Mucosa of descending colon (tissue), 3 donors: Measurements from ENCODE around the gene OR2A1. TPM values are rescaled to one million over a fixed set of nuclear protein-coding genes. Genes with fewer than 3 reads are reported as not detected.
"Not testable (repeated sequence)": the region's sequence is repeated elsewhere in the genome, so short reads cannot be mapped to it uniquely, and the experiment has no call there.

ENCODE experiments used
- ATAC-seq: fragments of 200-7000 bp; cut with Tn5 transposase; one replicate; pipeline ENCODE4 v1.9.1; 2020; ENCODE audit warnings: mild to moderate bottlenecking, moderate library complexity
- DNase-seq, 3 donors: peaks; one replicate each; pipeline ENCODE4 v3.0.0-alpha.2; 2020
- H3K36me3 ChIP-seq: fragments of 200-600 bp; one replicate; pipeline ENCODE4 v1.8.0; 2021; ENCODE audit warnings: low read depth, mild to moderate bottlenecking
- H3K4me1 ChIP-seq: fragments of 200-600 bp; one replicate; pipeline ENCODE4 v1.8.0; 2021; ENCODE audit warnings: low read depth, mild to moderate bottlenecking
- H3K4me3 ChIP-seq: fragments of 200-600 bp; one replicate; pipeline ENCODE4 v1.8.0; 2021; ENCODE audit warnings: mild to moderate bottlenecking
- H3K9me3 ChIP-seq: fragments of 200-600 bp; one replicate; pipeline ENCODE4 v1.8.0; 2021; ENCODE audit warnings: mild to moderate bottlenecking
- intact Hi-C, 2 donors: fragments of 100-400 bp; cut with DNase I in 1 of 2; cut with micrococcal nuclease in 1 of 2; formaldehyde crosslinking; loops; one replicate each; pipeline versions ENCODE4 v1.11.0 to v1.11.1; 2022; cut with DNase I, micrococcal nuclease
- long read RNA-seq, 2 donors: library from polyadenylated mRNA; unstranded; transcript quantifications; one replicate each; pipeline ENCODE4 v2.0.0, GENCODE V29; 2019 to 2021
- total RNA-seq, 3 donors: library from RNA; stranded (reverse); fragmentation: NEBNext Ultra II Directional in 2 of 3; extraction: Animal tissue kit (Norgen Biotek cat#: 25700) in 2 of 3; gene quantifications; one replicate each; pipeline versions ENCODE4 v1.2.1 to v1.2.4, GENCODE V29; 2021 to 2023
- donor health status: DM: no; HTN: no; CAD: no; lungs with moderate emphysema.
- donor health status: DM: no; HTN: no; CAD: no.
- donor health status: DM: no; HTN: yes; CAD: no.

Gene OR2A1, protein sequence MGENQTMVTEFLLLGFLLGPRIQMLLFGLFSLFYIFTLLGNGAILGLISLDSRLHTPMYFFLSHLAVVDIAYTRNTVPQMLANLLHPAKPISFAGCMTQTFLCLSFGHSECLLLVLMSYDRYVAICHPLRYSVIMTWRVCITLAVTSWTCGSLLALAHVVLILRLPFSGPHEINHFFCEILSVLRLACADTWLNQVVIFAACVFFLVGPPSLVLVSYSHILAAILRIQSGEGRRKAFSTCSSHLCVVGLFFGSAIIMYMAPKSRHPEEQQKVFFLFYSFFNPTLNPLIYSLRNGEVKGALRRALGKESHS
- total RNA-seq = not detected
- long read RNA-seq, donor 1 = 0 reads
- long read RNA-seq, donor 2 = 0 reads

DNA sequence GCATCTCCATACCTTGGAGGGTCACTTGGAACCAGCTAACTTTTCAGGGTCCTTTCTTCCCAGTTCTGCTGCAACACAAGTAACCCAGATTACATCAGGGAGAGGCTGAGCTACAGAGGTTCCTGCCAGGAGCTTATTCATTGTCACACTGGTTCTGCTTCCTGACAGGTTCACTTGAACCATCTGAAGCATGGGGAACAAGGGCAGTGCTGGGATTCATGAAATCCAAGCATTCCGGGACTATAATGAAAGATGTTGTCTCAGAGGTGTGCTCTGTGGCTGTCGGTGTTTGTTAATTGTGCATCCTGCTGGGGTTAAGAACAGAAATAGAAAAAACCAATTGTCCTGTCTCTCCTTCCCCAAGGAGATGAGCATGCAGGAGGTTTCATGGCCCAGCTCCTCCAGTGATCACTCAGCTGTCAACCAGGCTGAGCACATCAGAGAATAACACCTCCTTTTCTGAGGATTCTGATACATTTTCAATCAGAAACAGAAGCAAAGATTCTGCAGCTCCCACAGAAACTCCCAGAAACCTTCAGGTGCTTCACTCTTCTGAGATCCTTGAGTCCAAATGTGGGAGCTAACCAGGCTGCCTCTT is at the start of gene OR2A1:
Gene OR2A1, plus strand, starts transcription at position 548 of the 598 bp plus-strand sequence. CDS start 5,706 bp downstream, outside the sequence.
- H3K36me3 ChIP-seq, ATAC-seq, H3K9me3 ChIP-seq, H3K4me3 ChIP-seq, DNase-seq, intact Hi-C loops, H3K4me1 ChIP-seq: not testable (repeated sequence)

DNA sequence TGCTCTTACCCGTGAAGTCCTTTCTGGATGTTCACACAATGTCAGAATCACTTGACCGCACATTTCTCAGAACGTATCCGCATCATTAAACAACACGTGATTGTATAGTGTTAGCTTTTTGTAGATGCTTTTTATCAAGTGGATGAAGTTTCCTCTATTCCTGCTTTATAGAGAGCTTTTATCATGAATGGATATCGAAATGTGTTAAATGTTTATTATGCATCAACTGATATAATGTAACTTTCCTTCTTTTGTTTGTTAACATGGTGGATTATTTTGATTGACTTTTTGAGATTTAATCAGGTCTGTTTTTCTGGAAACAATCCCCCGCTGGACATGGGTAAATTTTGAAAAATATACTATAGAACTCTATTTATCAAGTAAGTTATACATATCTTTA is 47.5 kb upstream of the OR2A1 start, which contains the start of gene OR2A7:
Gene OR2A7, minus strand, starts transcription at position 101 of the 400 bp plus-strand sequence. CDS start 5,164 bp downstream, outside the sequence.
- H3K9me3 ChIP-seq, H3K4me3 ChIP-seq, ATAC-seq, H3K4me1 ChIP-seq, DNase-seq, intact Hi-C loops, H3K36me3 ChIP-seq: not testable (repeated sequence)

DNA sequence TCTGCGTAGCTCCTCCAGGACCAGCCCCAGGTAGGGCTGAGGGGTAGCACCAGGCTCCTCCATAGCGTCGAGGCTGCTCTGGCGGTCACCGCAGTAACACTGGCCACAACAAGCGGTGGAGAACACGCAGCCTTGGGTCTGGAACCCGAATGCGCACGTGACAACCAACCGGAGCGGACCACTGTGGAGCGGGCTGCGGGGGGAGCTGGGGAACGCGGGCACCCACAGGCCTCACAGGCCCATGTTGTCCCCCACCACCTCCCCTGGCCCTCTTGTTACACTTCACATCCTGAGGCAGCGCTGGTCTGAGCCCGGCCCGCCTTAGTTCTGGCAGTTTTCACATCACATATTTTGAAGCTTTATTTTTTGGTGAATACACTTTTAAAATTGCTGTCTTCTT is 43.0 kb upstream of the OR2A1 start, which contains the start of gene CTAGE8:
Gene CTAGE8, minus strand, starts transcription at position 101 of the 400 bp plus-strand sequence. Its CDS starts 38 bp downstream, at position 63.
- DNase-seq, ATAC-seq, H3K9me3 ChIP-seq, intact Hi-C loops, H3K4me3 ChIP-seq, H3K36me3 ChIP-seq, H3K4me1 ChIP-seq: not testable (repeated sequence)

DNA sequence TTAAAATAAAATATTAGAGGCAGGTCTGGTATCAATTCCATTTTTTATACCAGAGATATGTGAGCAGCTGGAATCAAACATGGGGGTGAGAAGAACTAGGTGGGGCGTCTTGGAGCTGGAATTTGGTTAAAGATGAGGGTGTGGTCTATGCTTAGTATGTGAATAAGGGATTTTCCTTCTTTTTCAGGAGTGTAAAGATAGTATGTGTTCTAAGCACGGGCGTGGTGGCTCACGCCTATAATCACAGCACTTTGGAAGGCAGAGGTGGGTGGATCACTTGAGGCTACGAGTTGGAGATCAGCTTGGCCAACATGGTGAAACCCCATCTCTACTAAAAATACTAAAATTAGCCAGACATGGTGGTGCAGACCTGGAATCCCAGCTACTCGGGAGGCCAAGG is 36.9 kb upstream of the OR2A1 start:
- H3K9me3 ChIP-seq, H3K4me1 ChIP-seq, H3K36me3 ChIP-seq, intact Hi-C loops, H3K4me3 ChIP-seq, DNase-seq, ATAC-seq: not testable (repeated sequence)

DNA sequence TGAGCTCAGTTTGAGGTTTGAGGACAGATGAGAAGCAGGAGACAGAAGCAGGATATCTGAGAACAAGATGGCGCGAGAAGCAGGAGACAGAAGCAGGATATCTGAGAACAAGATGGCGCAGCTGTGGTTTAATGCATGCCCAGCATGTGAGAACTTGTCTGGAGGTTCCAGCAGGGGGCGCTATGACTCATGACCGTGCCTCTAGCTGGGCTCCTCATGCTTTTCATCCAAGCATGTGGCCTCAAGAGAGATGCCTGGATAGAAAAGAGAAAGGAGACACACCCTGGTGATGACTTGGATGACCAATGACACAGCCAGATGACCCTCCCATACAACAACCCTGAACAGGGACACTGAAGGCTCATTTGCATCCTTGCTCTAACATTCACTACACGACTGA is 32.2 kb upstream of the OR2A1 start:
- H3K36me3 ChIP-seq, intact Hi-C loops, DNase-seq, H3K9me3 ChIP-seq, H3K4me1 ChIP-seq, H3K4me3 ChIP-seq: not testable (repeated sequence)
- ATAC-seq = peak; percentile 54

DNA sequence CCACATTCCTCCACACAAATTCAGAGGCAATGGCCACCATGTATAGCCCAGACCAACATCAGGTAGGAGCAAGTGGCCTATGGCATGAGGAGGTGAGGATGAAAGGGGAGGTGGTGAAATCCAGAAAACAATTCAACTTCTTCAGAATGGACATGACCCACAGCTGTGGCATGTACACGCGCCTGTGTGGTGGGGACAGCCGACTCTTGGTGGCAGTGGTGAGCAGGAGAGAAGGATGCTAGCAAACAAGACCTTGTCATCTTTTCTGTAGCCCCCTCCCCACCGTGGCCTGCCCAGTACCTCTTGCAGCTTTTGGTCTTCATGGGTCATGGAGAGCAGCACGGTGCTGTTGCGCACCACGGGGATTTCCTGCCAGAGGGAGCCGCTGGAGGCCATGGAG is 30.2 kb upstream of the OR2A1 start:
- H3K4me1 ChIP-seq, intact Hi-C loops, H3K4me3 ChIP-seq, DNase-seq, H3K9me3 ChIP-seq, H3K36me3 ChIP-seq: not testable (repeated sequence)
- ATAC-seq = peak; percentile 6

DNA sequence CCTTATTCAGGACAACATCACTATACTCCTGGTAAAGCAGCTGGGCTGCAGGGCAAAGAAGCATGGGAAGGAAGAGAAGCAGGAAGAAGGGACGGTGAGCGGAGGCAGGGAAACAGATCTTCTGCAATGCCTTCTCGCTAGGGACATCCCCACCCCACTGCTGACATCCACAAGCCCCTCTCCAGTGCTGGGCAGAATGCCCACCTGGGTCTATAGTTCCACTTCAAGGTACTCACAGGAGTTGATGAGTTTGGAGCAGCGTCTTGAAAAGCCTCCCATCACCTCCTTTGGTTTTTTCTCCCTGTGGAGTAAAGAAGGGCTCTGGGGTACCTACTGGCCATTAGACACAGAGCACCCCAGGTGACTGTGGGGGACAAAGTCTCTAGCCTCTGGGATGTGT is 29.7 kb upstream of the OR2A1 start:
- intact Hi-C loops, H3K4me3 ChIP-seq, ATAC-seq, H3K36me3 ChIP-seq, H3K9me3 ChIP-seq, H3K4me1 ChIP-seq: not testable (repeated sequence)
- peak in 1 of 3 donors; percentile 18 for DNase-seq

DNA sequence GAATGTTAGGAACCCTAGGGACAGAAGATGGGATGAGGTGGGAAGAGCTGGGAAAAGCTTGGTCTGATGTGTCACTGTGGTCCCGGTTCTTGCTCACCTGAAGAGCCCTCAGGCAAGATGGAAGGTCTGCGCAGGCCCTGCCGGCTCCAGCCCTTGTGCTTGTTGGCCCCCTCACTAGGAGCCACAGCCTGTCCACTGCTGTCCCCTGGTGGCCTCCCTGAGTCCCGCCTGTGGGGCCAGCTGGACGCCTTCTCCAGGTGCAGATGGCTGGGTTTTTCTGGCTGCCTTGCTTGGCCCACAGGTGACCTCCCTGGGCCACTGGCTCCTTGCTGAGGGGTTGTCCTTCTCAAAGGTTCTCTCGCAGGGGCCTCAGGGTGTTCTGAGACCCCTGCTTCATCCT is 28.5 kb upstream of the OR2A1 start:
- ATAC-seq = peak; percentile 8
- intact Hi-C loops, H3K4me1 ChIP-seq, H3K9me3 ChIP-seq, DNase-seq, H3K36me3 ChIP-seq, H3K4me3 ChIP-seq: not testable (repeated sequence)

DNA sequence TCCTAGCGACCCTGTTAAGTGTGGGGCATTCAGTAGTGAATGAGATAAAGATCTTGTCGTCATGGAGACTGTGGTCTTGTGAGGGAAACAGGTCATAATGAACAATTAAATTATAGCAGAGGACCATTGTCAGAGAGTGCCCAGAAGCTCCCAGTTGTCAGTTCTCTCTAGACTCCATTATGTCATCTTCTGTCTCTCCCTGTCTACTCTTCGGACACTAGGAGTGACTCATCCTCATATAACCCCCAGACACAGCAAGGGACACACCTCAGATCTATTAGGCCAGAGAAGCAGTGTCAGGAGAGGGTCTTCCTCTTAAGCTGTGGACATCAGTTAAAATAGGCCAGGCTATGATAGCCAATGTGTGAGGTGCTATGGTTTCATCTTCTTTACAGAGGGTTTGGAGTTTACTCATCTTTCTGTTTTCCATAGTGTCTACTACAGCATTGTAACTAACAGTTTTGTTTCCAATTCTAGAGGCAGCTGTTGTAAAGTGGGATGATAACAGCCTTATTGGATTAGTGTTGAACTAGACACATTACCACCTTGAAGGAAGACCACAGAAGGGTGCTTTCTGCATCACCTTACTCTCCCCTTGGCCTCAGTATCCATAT is 24.9 kb upstream of the OR2A1 start:
- intact Hi-C loops, H3K36me3 ChIP-seq, H3K9me3 ChIP-seq, DNase-seq, H3K4me3 ChIP-seq, H3K4me1 ChIP-seq: not testable (repeated sequence)
- ATAC-seq = peak; percentile 8

DNA sequence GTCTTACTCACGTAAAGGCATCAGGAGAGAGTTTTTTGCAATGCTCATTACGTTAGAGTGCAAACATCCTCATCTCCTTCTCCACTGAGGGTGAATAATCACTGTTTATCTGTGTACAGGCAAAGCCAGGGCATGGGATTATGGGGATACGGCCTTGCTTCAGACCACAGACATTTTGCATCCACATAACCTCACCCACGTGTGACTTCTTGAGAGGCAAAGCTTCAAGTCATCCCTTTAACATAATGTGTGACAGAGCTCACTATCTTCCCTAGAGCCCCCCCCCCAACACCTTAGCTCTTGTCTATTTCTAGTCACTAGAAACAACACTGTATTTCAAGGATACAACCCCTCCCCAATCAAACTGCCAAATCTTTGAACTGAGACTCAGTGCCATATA is 20.6 kb upstream of the OR2A1 start:
- H3K4me3 ChIP-seq, ATAC-seq, H3K9me3 ChIP-seq, H3K36me3 ChIP-seq, H3K4me1 ChIP-seq, DNase-seq, intact Hi-C loops: not testable (repeated sequence)

DNA sequence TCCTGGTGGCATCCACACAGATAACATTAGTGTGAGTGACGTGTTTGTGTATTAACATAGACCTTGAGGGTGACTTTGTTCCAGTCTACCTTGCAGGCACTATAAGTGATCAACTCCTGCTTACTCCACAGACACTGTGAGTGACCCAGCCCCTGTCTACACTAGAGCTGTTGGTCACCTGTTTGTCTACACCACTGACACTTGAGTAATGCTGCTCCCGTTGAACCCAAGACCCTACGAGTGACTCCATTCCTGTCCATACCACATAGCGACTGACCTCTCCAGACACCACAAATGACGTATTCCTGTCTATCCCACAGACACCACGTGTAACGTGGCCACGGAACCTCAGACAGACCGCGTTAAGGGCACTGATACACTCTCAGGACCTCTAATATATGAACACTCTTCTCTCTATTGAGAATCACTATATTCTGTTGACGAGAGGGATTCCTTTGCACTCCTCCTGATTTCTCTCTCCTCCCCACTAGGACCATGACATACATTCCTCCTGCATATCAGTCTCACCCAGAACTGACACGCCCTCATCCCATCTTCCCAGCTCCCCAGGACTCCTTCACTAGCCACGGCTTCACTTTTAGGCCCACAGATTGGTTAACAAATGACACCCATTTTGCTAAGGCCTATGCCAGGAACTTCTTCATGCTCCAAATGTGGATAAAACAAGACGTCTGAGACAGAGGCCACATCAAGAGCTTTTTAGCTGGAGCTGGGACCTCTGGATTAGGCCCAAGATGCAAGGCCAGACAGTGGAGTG is 19.6 kb upstream of the OR2A1 start:
- H3K9me3 ChIP-seq, intact Hi-C loops, H3K4me3 ChIP-seq, H3K4me1 ChIP-seq, ATAC-seq, H3K36me3 ChIP-seq: not testable (repeated sequence)
- DNase-seq = peak in 1 of 3 donors; percentile 8

DNA sequence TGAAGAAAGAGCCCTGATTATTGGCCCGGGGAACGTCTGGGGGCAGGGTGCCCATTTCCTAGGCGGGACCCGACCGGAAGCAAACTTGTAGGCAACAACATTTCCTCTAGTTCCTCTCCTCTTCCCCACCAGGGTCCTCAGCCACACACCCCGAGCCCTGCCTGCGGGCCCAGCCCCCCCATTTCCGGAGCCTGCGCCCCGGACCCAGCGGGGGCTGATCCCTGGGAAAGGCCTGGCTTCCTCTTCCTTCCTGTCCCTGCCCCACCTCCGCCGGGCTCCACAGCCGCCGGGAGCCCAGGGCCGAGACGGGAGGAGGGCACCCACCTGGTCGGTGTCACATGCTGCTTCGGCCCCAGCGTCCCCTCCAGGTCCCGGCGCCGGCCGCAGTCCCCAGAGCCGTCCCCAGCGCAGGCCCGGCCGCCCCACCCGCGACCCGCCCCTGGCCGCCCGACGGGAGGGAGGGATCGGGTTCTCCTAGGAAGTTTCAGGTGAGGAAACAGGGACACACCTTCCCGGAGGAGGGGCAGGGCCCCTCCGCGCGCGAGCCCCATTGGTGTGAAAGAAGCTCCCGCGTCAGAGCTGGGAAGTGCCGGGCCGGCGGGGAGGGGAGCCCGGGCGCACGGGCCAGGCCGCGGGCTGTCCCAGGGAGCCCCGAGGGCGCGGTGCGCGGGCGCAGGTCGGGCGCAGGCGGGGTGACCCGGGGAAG is 18.3 kb upstream of the OR2A1 start:
- H3K4me1 ChIP-seq, DNase-seq, H3K4me3 ChIP-seq, H3K36me3 ChIP-seq, H3K9me3 ChIP-seq, intact Hi-C loops: not testable (repeated sequence)
- peak; percentile 98 for ATAC-seq

DNA sequence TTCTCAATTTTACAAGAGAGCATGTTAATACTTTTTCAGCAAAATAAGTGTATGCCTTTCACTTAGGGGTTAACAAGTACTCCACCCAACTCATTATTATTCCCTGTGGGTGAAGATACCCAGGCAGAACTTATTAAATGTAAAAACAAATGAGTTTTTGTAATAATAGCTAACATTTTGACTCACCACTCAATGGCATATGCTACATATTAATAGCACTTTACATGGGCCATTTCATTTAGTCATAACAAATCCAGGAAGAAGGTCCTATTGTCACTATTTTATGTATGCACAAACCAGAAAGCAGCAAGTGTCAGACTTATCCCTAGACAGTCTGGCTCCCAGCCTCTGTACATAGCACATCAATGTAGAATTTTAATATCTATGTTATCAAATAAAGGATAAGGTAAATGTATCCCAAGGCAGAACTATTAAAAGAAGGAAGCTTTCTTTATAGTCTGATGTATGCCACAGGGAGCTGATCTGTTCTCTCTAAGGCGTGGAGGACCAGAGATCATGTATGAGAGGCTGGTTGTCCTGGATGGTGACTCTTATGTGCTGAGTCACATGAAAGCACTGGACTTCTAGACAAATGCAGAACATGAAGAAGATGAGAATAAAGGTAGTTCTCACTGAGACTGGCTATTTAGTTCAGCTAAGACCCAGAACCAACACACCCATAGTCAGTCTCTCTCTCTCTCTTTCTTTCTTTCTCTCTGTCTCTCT is 9.5 kb upstream of the OR2A1 start:
- H3K4me3 ChIP-seq, DNase-seq, intact Hi-C loops, H3K4me1 ChIP-seq, H3K9me3 ChIP-seq, ATAC-seq, H3K36me3 ChIP-seq: not testable (repeated sequence)
